Loucy (cell line): ENCODE data around the gene PTPRN2.

ENCODE experiments used
- EZH2phosphoT487 ChIP-seq: fragments of 200-600 bp; IDR thresholded peaks from 2 replicates; pipeline ENCODE4 v1.6.1; 2018; ENCODE audit warnings: antibody characterized with exemption, mild to moderate bottlenecking, moderate library complexity, borderline replicate concordance
- TF ChIP-seq, protein P1 (sequence below): fragments of 200-600 bp; sonication (generic); conservative IDR thresholded peaks from 2 replicates; pipeline ENCODE4 v1.5.1; 2014; ENCODE audit warnings: mild to moderate bottlenecking, antibody characterized with exemption, low read length

DNA sequence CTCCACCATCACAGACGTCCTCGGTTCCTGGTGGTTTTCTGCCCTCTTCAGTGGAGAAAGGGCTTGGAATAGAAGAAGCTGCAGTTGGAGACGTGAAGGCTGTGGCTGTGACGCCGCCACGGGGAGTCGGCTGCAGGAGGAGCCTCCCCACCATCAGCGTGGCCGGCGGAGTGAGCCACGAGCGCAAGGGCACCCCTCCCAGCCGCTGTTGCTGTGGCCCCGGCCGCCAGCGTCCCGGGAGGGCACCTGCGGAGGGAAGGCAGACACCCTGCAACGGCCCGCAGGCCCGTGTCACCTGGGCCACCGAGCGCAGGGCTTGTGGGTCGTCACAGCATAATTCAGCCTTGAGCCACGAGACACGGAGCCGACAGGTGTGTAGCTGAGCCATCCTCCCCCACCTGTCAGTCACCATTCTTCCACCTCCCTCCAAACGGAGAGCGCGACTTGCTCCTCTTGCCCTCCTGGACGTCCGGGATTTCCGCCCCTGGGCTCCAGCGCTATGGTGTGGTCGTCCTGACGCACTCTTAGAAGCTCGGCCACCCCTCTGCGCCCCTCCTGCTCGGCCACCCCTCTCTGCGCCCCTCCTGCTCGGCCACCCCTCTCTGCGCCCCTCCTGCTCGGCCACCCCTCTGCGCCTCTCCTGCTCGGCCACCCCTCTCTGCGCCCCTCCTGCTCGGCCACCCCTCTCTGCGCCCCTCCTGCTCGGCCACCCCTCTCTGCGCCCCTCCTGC lies 102.7 kb downstream of the PTPRN2 start:
- TF ChIP-seq, protein P1, sequence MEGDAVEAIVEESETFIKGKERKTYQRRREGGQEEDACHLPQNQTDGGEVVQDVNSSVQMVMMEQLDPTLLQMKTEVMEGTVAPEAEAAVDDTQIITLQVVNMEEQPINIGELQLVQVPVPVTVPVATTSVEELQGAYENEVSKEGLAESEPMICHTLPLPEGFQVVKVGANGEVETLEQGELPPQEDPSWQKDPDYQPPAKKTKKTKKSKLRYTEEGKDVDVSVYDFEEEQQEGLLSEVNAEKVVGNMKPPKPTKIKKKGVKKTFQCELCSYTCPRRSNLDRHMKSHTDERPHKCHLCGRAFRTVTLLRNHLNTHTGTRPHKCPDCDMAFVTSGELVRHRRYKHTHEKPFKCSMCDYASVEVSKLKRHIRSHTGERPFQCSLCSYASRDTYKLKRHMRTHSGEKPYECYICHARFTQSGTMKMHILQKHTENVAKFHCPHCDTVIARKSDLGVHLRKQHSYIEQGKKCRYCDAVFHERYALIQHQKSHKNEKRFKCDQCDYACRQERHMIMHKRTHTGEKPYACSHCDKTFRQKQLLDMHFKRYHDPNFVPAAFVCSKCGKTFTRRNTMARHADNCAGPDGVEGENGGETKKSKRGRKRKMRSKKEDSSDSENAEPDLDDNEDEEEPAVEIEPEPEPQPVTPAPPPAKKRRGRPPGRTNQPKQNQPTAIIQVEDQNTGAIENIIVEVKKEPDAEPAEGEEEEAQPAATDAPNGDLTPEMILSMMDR, result no peak
- TF ChIP-seq EZH2phosphoT487, result no peak
